ENCODE data around the gene EPHB6. TPM values are rescaled to one million over a fixed set of nuclear protein-coding genes. Genes with fewer than 3 reads are reported as not detected.
A peak's percentile ranks its signal among the peaks of the same experiment; 100 is the strongest.

The EPHB6 gene
- total RNA-seq, 2 donors from 2014 or later: 37.1 to 84.0 TPM

- H3K4me1 ChIP-seq: peaks cover 4% of the 10 kb centered on the region
- no peaks in the 10 kb centered on the region for H3K9me3 ChIP-seq
- H3K4me3 ChIP-seq: no peak overlapping the region
- H3K27me3 ChIP-seq: no peaks in the 10 kb centered on the region
- TF ChIP-seq POLR2A (IDR thresholded peaks at IDR 0.05) (no peak), CTCF (IDR thresholded peaks at IDR 0.05) (no peak)
- peaks cover 0 to 2% of the 10 kb centered on the region in 2 donors for H3K36me3 ChIP-seq (replicated peaks in 1 of 2; ENCODE audit: insufficient read depth in 1 of 2, low read depth in 2 of 2)
- DNase-seq: no peak
- intact Hi-C loops (cut with DNase I): loop anchor here (10.0 kb wide), 1 partner anchor 120 kb away; no protein-coding TSS in a partner anchor
- H3K27ac ChIP-seq: no peak overlapping the region
- WGBS, 2 donors: 69 to 72% methylated on average over 7 of the region's 7 CpGs
- no peak for ATAC-seq
Observed at GRCh38 chr7:142874409-142874808, 19.5 kb downstream of the EPHB6 start.

GRCh38 chr7:142874837-142875236 lies 20.0 kb downstream of the EPHB6 start:
- DNase-seq: no peak
- Histone ChIP-seq H3K9me3 (no peaks in the 10 kb centered on the region), H3K27ac (no peak overlapping the region), H3K36me3 (replicated peaks in 1 of 2; ENCODE audit: insufficient read depth in 1 of 2, low read depth in 2 of 2) (peaks cover 0 to 2% of the 10 kb centered on the region in 2 donors), H3K4me1 (peaks cover 6% of the 10 kb centered on the region), H3K4me3 (no peak overlapping the region), H3K27me3 (no peaks in the 10 kb centered on the region)
- 82 to 84% methylated on average over 6 of the region's 6 CpGs for WGBS, 2 donors
- TF ChIP-seq POLR2A (IDR thresholded peaks at IDR 0.05) (no peak), CTCF (IDR thresholded peaks at IDR 0.05) (no peak)
- intact Hi-C loops (cut with DNase I): loop anchor here (10.0 kb wide), 1 partner anchor 120 kb away; no protein-coding TSS in a partner anchor
- ATAC-seq: no peak

- TF ChIP-seq CTCF (IDR thresholded peaks at IDR 0.05): no peak
- no peak for TF ChIP-seq POLR2A (IDR thresholded peaks at IDR 0.05)
- intact Hi-C loops (cut with DNase I): loop anchor here (10.0 kb wide), 1 partner anchor 119 kb away; no protein-coding TSS in a partner anchor
- Histone ChIP-seq H3K27me3 (no peaks in the 10 kb centered on the region), H3K4me3 (no peak overlapping the region), H3K27ac (no peak overlapping the region), H3K9me3 (no peaks in the 10 kb centered on the region), H3K36me3 (replicated peaks in 1 of 2; ENCODE audit: insufficient read depth in 1 of 2, low read depth in 2 of 2) (peaks cover 0 to 2% of the 10 kb centered on the region in 2 donors), H3K4me1 (peaks cover 12% of the 10 kb centered on the region)
- no peak for ATAC-seq
- 69 to 88% methylated on average over 12 of the region's 14 CpGs for WGBS, 2 donors
- DNase-seq: peak in 1 of 4 donors; percentile 9
Observed at GRCh38 chr7:142875456-142875855, 20.6 kb downstream of the EPHB6 start.

GRCh38 chr7:142876236-142876960 lies 21.5 kb downstream of the EPHB6 start:
- intact Hi-C loops (cut with DNase I): loop anchor here (10.0 kb wide), 1 partner anchor 118 kb away; no protein-coding TSS in a partner anchor
- DNase-seq: peak in 1 of 4 donors; percentile 3
- 64 to 82% methylated on average over 9 of the region's 9 CpGs for WGBS, 2 donors
- no peak overlapping the region for H3K4me3 ChIP-seq
- H3K9me3 ChIP-seq: no peaks in the 10 kb centered on the region
- H3K27me3 ChIP-seq: no peaks in the 10 kb centered on the region
- H3K36me3 ChIP-seq (replicated peaks in 1 of 2; ENCODE audit: insufficient read depth in 1 of 2, low read depth in 2 of 2): peaks cover 0 to 2% of the 10 kb centered on the region in 2 donors
- H3K27ac ChIP-seq: no peak overlapping the region
- TF ChIP-seq CTCF (IDR thresholded peaks at IDR 0.05): no peak
- no peak for TF ChIP-seq POLR2A (IDR thresholded peaks at IDR 0.05)
- ATAC-seq: no peak
- H3K4me1 ChIP-seq: peaks cover 14% of the 10 kb centered on the region
